OCI-LY1 (cell line): Measurements from ENCODE around the gene KEL.

ENCODE experiments used
- H2AFZ ChIP-seq: fragments of 200-600 bp; sonication (generic), shearing (Covaris generic); 2 replicates; pipeline ENCODE4 v1.6.0; 2014; ENCODE audit warnings: antibody characterized with exemption, mild to moderate bottlenecking, low read length
- H3F3A ChIP-seq: fragments of 200-600 bp; sonication (generic), shearing (Covaris generic); 2 replicates; pipeline ENCODE4 v1.6.0; 2014; ENCODE audit warnings: mild to moderate bottlenecking, antibody characterized with exemption, low read length, moderate library complexity; ENCODE audit not compliant: insufficient read depth
- H3K27ac ChIP-seq: fragments of 200-600 bp; sonication (generic); 2 replicates; pipeline ENCODE4 v1.5.1; 2014; ENCODE audit warnings: low read length, mixed run types, mild to moderate bottlenecking, low read depth; ENCODE audit not compliant: poor library complexity, severe bottlenecking
- H3K27me3 ChIP-seq: fragments of 200-600 bp; sonication (generic); 2 replicates; pipeline ENCODE4 v1.6.0; 2014; ENCODE audit warnings: antibody characterized with exemption, mild to moderate bottlenecking, low read length, moderate library complexity; ENCODE audit not compliant: insufficient read depth
- H3K36me3 ChIP-seq: fragments of 200-600 bp; sonication (generic); 2 replicates; pipeline ENCODE4 v1.6.1; 2014; ENCODE audit warnings: mild to moderate bottlenecking, antibody characterized with exemption, low read length, moderate library complexity, mixed read lengths; ENCODE audit not compliant: insufficient read depth
- H3K4me1 ChIP-seq: fragments of 200-600 bp; sonication (generic); 2 replicates; pipeline ENCODE4 v1.5.1; 2014; ENCODE audit warnings: mild to moderate bottlenecking, low read length, moderate library complexity; ENCODE audit not compliant: insufficient read depth, severe bottlenecking
- H3K4me2 ChIP-seq: fragments of 200-600 bp; sonication (generic), shearing (Covaris generic); 2 replicates; pipeline ENCODE4 v1.6.1; 2014; ENCODE audit warnings: low read length
- H3K4me3 ChIP-seq: fragments of 200-600 bp; sonication (generic); 2 replicates; pipeline ENCODE4 v1.5.1; 2014; ENCODE audit warnings: low read length, low read depth, mild to moderate bottlenecking, mixed read lengths; ENCODE audit not compliant: poor library complexity, severe bottlenecking
- H3K79me2 ChIP-seq: fragments of 200-600 bp; shearing (Covaris generic); 2 replicates; pipeline ENCODE4 v1.6.1; 2016; ENCODE audit warnings: mixed run types, low read length, mixed read lengths; ENCODE audit not compliant: insufficient read depth
- H3K9ac ChIP-seq: fragments of 200-600 bp; sonication (generic), shearing (Covaris generic); 2 replicates; pipeline ENCODE4 v1.6.1; 2014; ENCODE audit warnings: mild to moderate bottlenecking, low read length, mixed read lengths
- H3K9me2 ChIP-seq: fragments of 200-600 bp; sonication (generic), shearing (Covaris generic); 2 replicates; pipeline ENCODE4 v1.6.1; 2014; ENCODE audit warnings: low read depth, mild to moderate bottlenecking, low read length, mixed read lengths
- H3K9me3 ChIP-seq: fragments of 200-600 bp; shearing (Covaris generic); 2 replicates; pipeline ENCODE4 v1.6.1; 2014; ENCODE audit warnings: low read length, mixed read lengths
- H4K20me1 ChIP-seq: fragments of 200-600 bp; sonication (generic), shearing (Covaris generic); 2 replicates; pipeline ENCODE4 v1.6.0; 2016; ENCODE audit warnings: mild to moderate bottlenecking, low read length; ENCODE audit not compliant: insufficient read depth
- CTCF ChIP-seq: fragments of 200-600 bp; sonication (generic), shearing (Covaris generic); IDR thresholded peaks from 2 replicates; pipeline ENCODE4 v1.5.1; 2017; ENCODE audit warnings: mild to moderate bottlenecking, antibody characterized with exemption, low read length, moderate library complexity, mixed read lengths
- EZH2 ChIP-seq: fragments of 200-600 bp; sonication (generic), shearing (Covaris generic); IDR thresholded peaks from 2 replicates; pipeline ENCODE4 v1.8.0; 2017; ENCODE audit warnings: borderline replicate concordance, mixed run types, mild to moderate bottlenecking, antibody characterized with exemption, low read length, moderate library complexity, mixed read lengths

The KEL gene

GRCh38 chr7:142948603-142949002, 13.6 kb downstream of the KEL start:
- Histone ChIP-seq H3K4me2 (no peak overlapping the region), H3K9me2 (no peaks in the 10 kb centered on the region), H4K20me1 (no peaks in the 10 kb centered on the region), H2AFZ (no peak overlapping the region), H3K4me3 (no peak overlapping the region), H3F3A (no peaks in the 10 kb centered on the region), H3K27ac (no peak overlapping the region), H3K79me2 (no peaks in the 10 kb centered on the region), H3K9ac (no peak overlapping the region), H3K9me3 (no peaks in the 10 kb centered on the region), H3K4me1 (no peaks in the 10 kb centered on the region), H3K36me3 (no peaks in the 10 kb centered on the region), H3K27me3 (peaks cover 8% of the 10 kb centered on the region; the same call in 1 of the 2 replicates)
- TF ChIP-seq CTCF: no peak

GRCh38 chr7:142945001-142945400, 17.2 kb downstream of the KEL start:
- TF ChIP-seq EZH2 (no peak), CTCF (no peak)

GRCh38 chr7:142943706-142944268, 18.4 kb downstream of the KEL start:
- Histone ChIP-seq H3K36me3 (no peaks in the 10 kb centered on the region), H4K20me1 (no peaks in the 10 kb centered on the region), H2AFZ (no peak overlapping the region), H3K9ac (no peak overlapping the region), H3K27ac (no peak overlapping the region), H3K9me3 (no peaks in the 10 kb centered on the region), H3K27me3 (0 out of 2 replicates have a peak, but pooled peaks cover 8% of the 10 kb centered on the region), H3K4me3 (no peak overlapping the region), H3K9me2 (no peaks in the 10 kb centered on the region), H3F3A (no peaks in the 10 kb centered on the region), H3K4me2 (no peak overlapping the region), H3K4me1 (no peaks in the 10 kb centered on the region), H3K79me2 (no peaks in the 10 kb centered on the region)
- TF ChIP-seq CTCF (no peak), EZH2 (no peak)

More at GRCh38 chr7:142945001-142945400, 17.2 kb downstream of the KEL start:
- no peaks in the 10 kb centered on the region for H3F3A ChIP-seq
- H4K20me1 ChIP-seq: no peaks in the 10 kb centered on the region
- no peak overlapping the region for H3K9ac ChIP-seq
- no peaks in the 10 kb centered on the region for H3K4me1 ChIP-seq
- H3K27me3 ChIP-seq: 0 out of 2 replicates have a peak, but pooled peaks cover 8% of the 10 kb centered on the region
- no peaks in the 10 kb centered on the region for H3K9me2 ChIP-seq
- no peak overlapping the region for H3K27ac ChIP-seq
- H3K79me2 ChIP-seq: no peaks in the 10 kb centered on the region
- H3K4me2 ChIP-seq: no peak overlapping the region
- no peaks in the 10 kb centered on the region for H3K9me3 ChIP-seq
- no peaks in the 10 kb centered on the region for H3K36me3 ChIP-seq
- H2AFZ ChIP-seq: no peak overlapping the region
- no peak overlapping the region for H3K4me3 ChIP-seq
